Thyroid gland (tissue), 4 donors: Measurements from ENCODE around the gene SEMA7A. TPM values are rescaled to one million over a fixed set of nuclear protein-coding genes. Genes with fewer than 3 reads are reported as not detected.

Experiments
- DNase-seq, 2 donors: peaks; one replicate each; pipeline ENCODE4 v3.0.0-alpha.2; 2019
- H3K27ac ChIP-seq, 3 donors: fragments of 200-600 bp; sonication (generic); 1 replicate in 2 of 3; 2 replicates in 1 of 3; pipeline ENCODE4 v1.5.1; 2016 to 2019; ENCODE audit warnings: mild to moderate bottlenecking in 1 of 3, moderate library complexity in 1 of 3
- H3K27me3 ChIP-seq: fragments of 200-600 bp; sonication (generic); one replicate; pipeline ENCODE4 v1.5.1; 2019
- H3K36me3 ChIP-seq, 2 donors: fragments of 200-600 bp; sonication (generic); one replicate each; pipeline ENCODE4 v1.5.1; 2016 to 2019
- H3K4me1 ChIP-seq, 2 donors: fragments of 200-600 bp; sonication (generic); one replicate each; pipeline ENCODE4 v1.5.1; 2017 to 2019
- H3K4me3 ChIP-seq, 3 donors: fragments of 200-600 bp; sonication (generic); replicated peaks in 1 of 3; 1 replicate in 2 of 3; 2 replicates in 1 of 3; pipeline ENCODE4 v1.5.1; 2016; ENCODE audit warnings: mild to moderate bottlenecking in 1 of 3
- H3K9me3 ChIP-seq: fragments of 200-600 bp; sonication (generic); one replicate; pipeline ENCODE4 v1.5.1; 2017
- POLR2A ChIP-seq, 2 donors: fragments of 450-650 bp; IDR thresholded peaks; one replicate each; pipeline ENCODE4 v1.6.1; 2017; ENCODE audit warnings: antibody characterized with exemption in 2 of 2, mild to moderate bottlenecking in 2 of 2, moderate library complexity in 1 of 2
- WGBS, 2 donors: methylation state at CpG; one replicate each; pipeline ENCODE4 v1.1.5; 2017; 5-methylcytosine and 5-hydroxymethylcytosine counted together
- intact Hi-C: fragments of 100-400 bp; cut with DNase I; formaldehyde crosslinking; loops from one replicate; pipeline ENCODE4 v1.15.1; 2023
- total RNA-seq, 4 donors: library from RNA; depleted of rRNA; stranded (reverse); fragments of >200 nt; gene quantifications; one replicate each; pipeline ENCODE4 v1.2.3, GENCODE V29; 2016
- TF ChIP-seq, protein P1 (sequence below), 6 experiments: fragments of 200-600 bp in 3 of 6; fragments of 450-650 bp in 3 of 6; sonication (generic) in 3 of 6; IDR thresholded peaks; one replicate each; pipeline ENCODE4 v1.5.1; 2016 to 2019; ENCODE audit warnings: antibody characterized with exemption in 6 of 6, mild to moderate bottlenecking in 2 of 6, inconsistent platforms in 1 of 6, moderate library complexity in 1 of 6

SEMA7A gene
- total RNA-seq, 4 donors from 2014 or later: 0.29 to 2.0 (median 1.6) TPM

DNA sequence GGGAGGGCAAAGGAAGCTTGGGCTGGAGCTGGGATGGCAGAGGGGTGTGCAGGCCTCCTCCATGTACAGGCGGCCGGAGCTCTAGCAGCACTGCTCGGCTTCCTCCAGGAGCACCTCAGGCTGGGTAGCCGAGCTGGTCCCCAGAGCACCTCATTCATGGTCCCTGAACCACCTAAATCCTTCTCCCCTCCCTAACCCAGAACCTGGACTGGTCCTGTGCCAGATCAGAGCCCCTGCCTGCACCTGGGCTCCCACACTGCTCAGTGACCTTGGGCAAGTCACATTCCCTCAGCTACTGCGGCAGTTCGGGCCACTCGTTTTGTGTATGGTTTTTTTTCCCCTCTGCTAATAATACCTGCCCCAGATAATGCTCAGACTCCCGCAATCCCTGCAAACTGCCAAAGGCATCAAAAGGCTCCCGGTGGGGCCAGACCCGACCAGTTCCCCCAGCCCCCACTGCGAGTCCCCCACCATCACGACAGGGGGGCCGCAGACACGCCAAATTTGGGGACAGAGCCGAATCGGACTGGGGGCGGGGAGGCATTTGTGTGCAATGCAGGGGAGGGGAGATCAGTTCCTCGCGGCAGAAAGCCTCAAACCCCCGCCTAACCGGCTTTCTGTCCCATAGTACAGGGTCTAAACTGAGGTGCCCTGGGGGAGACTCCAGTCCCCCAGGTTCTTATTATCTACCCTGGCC is 1.3 kb downstream of the SEMA7A start:
- WGBS, 2 donors: 36 to 47% methylated on average over 11 to 12 of the region's 21 CpGs

DNA sequence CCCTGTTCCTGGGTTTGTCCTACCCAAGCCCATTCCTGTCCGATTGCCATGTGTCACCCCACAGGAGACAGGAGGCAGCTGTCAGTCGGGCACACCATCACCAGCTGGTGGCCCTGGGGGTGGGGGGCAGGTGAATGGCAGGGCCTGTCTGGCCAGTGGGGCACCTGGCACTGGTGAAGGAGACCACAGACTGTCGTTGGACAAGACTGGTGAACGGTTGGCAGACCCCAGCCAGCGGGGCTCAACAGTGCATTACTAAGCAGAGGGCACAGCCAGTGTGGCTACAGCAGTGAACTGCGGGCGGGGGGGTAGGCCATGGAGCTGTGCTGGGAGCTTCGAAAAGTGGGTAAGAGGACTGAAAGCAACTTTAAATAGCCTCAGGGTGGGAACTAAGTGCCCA is 2.1 kb downstream of the SEMA7A start:
- Histone ChIP-seq H3K27ac (no peak overlapping the region), H3K4me3 (no peak overlapping the region), H3K36me3 (no peaks in the 10 kb centered on the region), H3K27me3 (no peaks in the 10 kb centered on the region), H3K4me1 (peaks cover 0 to 17% of the 10 kb centered on the region in 2 donors), H3K9me3 (no peaks in the 10 kb centered on the region)
- WGBS, 2 donors: 82 to 93% methylated on average over 8 of the region's 8 CpGs
- intact Hi-C loops: no loop called here
- TF ChIP-seq POLR2A (IDR thresholded peaks at IDR 0.05): no peak
- TF ChIP-seq, protein P1, sequence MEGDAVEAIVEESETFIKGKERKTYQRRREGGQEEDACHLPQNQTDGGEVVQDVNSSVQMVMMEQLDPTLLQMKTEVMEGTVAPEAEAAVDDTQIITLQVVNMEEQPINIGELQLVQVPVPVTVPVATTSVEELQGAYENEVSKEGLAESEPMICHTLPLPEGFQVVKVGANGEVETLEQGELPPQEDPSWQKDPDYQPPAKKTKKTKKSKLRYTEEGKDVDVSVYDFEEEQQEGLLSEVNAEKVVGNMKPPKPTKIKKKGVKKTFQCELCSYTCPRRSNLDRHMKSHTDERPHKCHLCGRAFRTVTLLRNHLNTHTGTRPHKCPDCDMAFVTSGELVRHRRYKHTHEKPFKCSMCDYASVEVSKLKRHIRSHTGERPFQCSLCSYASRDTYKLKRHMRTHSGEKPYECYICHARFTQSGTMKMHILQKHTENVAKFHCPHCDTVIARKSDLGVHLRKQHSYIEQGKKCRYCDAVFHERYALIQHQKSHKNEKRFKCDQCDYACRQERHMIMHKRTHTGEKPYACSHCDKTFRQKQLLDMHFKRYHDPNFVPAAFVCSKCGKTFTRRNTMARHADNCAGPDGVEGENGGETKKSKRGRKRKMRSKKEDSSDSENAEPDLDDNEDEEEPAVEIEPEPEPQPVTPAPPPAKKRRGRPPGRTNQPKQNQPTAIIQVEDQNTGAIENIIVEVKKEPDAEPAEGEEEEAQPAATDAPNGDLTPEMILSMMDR (IDR thresholded peaks at IDR 0.05): no peak
- no peak for DNase-seq

More for the DNA sequence above, 1.3 kb downstream of the SEMA7A start:
- H3K4me1 ChIP-seq: peaks cover 0 to 17% of the 10 kb centered on the region in 2 donors
- no peaks in the 10 kb centered on the region for H3K27me3 ChIP-seq
- no peak for DNase-seq
- no peaks in the 10 kb centered on the region for H3K36me3 ChIP-seq
- no peak overlapping the region for H3K4me3 ChIP-seq
- H3K27ac ChIP-seq: no peak overlapping the region
- intact Hi-C loops: no loop called here
- TF ChIP-seq, protein P1 (IDR thresholded peaks at IDR 0.05): no peak
- no peak for TF ChIP-seq POLR2A (IDR thresholded peaks at IDR 0.05)
- no peaks in the 10 kb centered on the region for H3K9me3 ChIP-seq

DNA sequence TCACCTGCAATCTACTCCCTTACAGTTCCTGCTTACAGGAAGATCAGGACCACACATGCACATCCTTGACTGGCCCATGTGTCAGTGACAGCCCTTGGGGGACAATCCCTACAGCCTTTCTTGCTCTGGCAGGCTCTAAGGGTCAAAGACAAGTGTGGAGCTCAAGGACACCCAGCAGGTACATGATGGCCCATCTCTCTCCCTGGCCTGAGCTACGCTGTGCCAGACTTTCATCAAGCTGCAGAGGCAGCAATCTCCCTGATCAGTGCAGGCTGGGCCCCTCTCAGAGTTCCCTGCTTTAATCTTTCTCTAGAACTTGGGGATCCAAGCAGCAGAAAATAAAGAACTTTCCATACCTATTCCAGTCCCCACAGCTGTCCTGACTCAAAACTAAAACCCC is 2.6 kb downstream of the SEMA7A start:
- Histone ChIP-seq H3K27ac (no peak overlapping the region), H3K4me1 (peaks cover 0 to 17% of the 10 kb centered on the region in 2 donors), H3K36me3 (no peaks in the 10 kb centered on the region), H3K9me3 (no peaks in the 10 kb centered on the region), H3K4me3 (no peak overlapping the region), H3K27me3 (no peaks in the 10 kb centered on the region)
- WGBS, 2 donors: 81 to 90% methylated on average over 1 of the region's 1 CpG
- no peak for TF ChIP-seq POLR2A (IDR thresholded peaks at IDR 0.05)
- TF ChIP-seq, protein P1 (IDR thresholded peaks at IDR 0.05): no peak
- no peak for DNase-seq
- intact Hi-C loops: no loop called here

DNA sequence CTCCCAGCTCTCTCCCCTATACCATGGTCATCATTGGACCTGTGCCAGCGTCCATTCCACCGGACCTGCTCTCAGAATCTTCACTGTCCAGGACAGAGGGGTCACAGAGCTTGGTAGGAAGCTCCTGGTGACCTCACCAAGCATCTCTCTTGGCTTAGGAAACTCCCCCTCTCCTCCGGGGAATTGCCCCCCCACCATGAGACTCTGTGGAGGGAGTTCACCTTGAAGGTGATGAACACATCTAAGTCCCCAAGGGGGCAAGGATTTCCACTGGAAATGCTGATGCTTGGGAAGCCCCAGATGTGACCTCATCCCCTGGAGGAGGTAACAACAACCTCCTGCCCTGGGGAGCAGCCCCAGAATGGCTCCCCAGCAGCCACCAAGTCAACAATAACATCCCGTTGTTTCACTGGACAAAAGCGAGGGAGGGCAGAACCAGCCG is 3.2 kb downstream of the SEMA7A start:
- TF ChIP-seq, protein P1 (IDR thresholded peaks at IDR 0.05): no peak
- no peak for TF ChIP-seq POLR2A (IDR thresholded peaks at IDR 0.05)
- intact Hi-C loops: no loop called here
- H3K4me1 ChIP-seq: peaks cover 0 to 17% of the 10 kb centered on the region in 2 donors
- no peaks in the 10 kb centered on the region for H3K9me3 ChIP-seq
- H3K36me3 ChIP-seq: no peaks in the 10 kb centered on the region
- H3K27ac ChIP-seq: no peak overlapping the region
- no peaks in the 10 kb centered on the region for H3K27me3 ChIP-seq
- no peak for DNase-seq
- 58 to 70% methylated on average over 5 to 6 of the region's 6 CpGs for WGBS, 2 donors
- no peak overlapping the region for H3K4me3 ChIP-seq

DNA sequence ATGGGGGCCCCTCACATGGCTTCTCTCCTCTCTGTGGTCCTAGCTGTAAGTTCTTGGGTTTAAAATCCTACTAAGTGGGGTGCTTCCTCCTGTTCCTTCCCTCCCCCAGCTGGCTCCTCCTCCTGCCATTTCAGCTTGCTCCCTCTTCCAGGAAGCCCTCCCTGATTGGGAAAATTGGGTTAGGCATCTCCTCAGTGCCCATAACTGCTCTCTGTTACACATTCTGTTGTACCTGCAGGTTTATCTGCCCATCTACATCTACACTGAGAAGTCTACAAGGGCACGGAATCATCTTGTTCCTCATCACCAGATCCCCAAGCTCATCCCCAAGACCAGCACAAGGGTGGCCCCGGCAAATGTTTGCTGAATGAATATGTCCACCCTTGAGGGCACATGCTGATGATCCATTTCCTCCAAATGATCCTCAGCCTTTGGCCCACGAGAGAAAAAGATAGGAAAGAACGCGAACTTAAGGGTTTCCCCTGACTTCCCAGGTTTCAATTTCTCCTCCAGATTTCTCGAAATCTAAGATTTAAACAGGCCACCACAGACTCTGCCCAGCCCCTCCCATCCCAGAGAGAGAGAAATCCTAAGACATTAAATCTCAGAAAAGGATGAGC is 3.9 kb downstream of the SEMA7A start:
- Histone ChIP-seq H3K27me3 (no peaks in the 10 kb centered on the region), H3K36me3 (no peaks in the 10 kb centered on the region), H3K27ac (no peak overlapping the region), H3K4me1 (peaks cover 0 to 17% of the 10 kb centered on the region in 2 donors), H3K4me3 (no peak overlapping the region), H3K9me3 (no peaks in the 10 kb centered on the region)
- intact Hi-C loops: no loop called here
- WGBS, 2 donors: 89 to 93% methylated on average over 6 of the region's 6 CpGs
- DNase-seq: no peak
- no peak for TF ChIP-seq POLR2A (IDR thresholded peaks at IDR 0.05)
- TF ChIP-seq, protein P1 (IDR thresholded peaks at IDR 0.05): no peak
